HG02852 (cell line): ENCODE results near the gene INHBB.
"Not testable (repeated sequence)": the region's sequence is repeated elsewhere in the genome, so short reads cannot be mapped to it uniquely, and the experiment has no call there.

ENCODE experiments used
- ATAC-seq: cut with Tn5 transposase; IDR thresholded peaks from one replicate; pipeline ENCODE4 v1.9.1; 2021; ENCODE audit warnings: mild to moderate bottlenecking, moderate library complexity; ENCODE audit not compliant: unreplicated experiment

INHBB gene

DNA sequence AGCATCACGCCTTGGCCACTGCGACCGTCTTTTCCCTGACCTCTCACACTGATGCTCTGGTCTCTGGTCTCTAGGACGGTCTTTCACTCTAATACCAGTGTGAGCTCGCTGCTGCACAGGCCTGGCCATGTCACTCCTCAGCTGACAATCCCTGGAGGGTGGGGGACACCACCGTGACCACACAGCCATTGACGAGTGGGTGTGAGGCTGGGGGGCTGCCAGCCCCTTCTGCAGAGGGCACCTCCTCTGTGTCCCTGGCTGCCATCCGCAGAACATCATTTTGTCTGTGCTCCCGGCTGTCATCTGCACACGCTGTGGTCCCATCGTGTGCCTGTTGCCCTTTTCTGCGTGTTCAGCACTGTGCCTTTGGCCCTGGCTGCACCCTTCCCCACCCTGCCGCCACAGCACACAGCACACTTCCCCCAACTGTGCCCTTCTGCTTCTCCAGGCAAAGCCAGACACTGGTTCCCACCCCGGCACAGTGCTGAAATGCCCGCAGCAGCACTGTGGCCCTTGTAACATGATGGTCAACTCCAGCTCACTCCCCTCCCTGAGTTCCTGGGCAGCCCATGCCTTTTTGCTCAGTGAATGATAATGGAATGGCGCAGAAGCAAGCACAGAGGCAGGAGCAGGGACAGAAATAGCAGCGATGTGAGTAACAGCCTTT, 30.4 kb upstream of the INHBB start:
- ATAC-seq: no peak

DNA sequence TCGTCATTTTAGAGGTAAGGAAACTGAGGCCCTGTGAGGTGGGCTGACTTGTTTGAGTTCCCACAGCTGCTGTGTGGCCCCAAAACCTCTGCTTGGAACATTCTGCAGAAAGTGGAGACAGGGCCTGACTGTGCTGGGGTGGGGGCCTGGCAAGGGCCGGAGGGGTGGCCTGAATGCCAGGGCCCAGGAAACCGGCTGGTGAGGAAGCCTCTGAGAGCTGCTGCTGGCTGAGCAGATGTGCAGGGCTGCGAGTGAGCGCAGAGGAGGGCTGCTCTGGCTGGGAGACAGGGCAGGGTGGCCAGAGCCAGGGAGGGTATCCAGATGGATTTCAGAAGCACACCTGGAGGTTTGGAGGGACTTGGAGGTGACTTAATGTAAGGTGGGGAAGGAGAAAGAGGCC, 29.9 kb upstream of the INHBB start:
- no peak for ATAC-seq

DNA sequence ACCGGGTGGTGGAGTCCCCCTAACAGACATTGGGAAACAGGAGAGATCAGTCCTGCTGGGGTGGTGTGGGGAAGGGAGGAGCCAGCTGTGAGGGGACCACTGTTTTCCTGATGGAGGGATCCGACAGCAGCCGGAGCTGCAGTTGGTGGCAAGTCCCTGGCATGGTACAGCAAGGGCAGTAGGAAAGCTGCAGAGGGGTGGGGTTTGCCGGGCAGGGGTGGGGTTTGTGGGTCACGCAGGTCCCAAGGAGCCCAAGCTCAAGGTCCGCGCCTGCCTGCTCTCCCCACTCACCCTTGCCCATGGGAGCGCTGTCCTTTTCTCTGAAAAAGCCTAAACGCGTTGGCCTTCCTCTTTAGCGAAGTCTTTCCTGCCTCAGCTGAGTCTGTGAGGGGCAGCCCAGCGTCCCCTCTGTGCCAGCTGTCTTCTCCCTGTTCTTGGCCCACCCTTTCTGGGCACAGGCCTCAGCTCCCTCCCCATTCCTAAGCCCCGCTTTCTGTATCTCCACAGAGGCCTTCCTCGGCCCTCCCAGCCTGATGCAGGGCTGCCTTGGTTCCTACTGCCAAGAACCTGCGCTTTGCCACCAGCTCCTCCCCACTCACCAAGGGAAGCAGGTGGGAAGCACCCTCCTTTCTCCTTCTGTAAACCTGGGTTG, 29.3 kb upstream of the INHBB start:
- ATAC-seq: no peak

DNA sequence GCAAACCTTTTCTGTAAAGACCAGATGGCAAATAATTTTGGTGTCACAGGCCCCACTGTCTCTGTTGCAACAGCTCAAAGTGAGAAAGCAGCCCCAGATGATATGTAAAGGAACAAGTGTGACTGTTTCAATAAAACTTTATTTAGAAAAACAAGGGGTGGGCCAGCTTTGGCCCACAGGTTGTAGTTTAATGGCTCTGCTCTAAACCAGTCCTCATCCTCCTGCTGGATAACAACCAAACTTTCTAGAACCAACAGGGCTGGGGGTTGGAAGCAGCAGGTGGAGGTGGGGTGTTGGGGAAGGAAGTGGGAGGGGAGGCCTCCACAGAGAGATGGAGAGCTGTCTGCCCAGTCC, 28.8 kb upstream of the INHBB start:
- ATAC-seq: no peak

DNA sequence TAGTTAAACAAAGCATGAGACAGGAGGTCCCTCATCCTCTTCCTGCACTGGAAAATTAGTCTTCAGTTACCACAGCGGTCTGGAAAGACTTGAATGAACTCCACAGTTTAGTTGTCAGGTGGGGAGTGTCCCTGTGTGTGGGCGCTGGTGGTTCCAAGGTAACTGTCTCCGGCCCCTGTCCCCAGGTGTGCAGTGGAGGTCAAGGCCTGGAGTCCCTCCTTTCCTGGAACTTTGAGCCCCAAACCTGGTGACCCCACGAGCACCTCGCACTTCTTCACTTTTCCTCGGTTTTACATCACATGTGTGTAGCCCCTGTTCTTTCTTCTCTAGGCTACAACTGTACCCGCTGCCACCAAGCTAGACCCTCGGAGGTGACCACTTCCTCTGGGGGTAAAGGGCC, 28.0 kb upstream of the INHBB start:
- no peak for ATAC-seq

DNA sequence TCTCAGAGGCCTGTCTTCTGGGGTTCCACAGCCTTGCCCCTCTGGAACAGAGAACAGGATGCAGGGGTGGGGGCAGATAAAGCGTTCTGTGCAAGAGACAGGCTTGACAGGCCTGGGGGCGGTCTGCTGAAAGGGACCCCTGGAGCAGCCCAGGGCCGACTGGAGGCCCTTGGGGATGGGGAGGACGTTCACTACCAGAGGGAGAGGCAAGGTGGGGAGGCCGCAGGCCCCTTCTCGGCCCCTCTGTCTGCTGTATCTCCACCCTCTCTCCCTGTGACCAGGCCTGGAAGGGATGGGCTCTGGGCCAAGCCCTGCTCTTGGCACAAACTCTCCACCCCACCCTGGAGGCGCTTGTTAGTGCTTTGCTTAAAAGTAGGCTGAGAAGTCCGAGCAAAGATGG, 27.3 kb upstream of the INHBB start:
- no peak for ATAC-seq

DNA sequence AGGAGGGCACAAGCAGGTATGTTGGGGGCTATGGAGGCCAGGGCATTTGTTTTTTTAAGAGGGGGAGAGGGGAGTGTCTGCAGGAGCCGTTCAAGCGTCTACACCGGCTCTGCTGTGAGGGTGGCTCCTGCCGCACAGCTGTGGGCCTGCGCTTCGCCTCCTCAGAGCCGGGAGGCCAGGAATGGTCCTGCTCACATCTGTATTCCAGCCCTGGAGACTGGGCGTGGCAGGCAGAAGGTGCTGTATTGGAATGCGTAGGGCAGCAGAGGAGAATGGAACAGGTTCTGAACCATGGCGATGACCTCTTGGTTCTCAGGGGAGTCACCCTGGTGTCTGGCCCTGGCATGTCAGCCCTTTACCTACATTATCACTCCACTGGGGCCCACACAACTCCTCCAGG, 26.8 kb upstream of the INHBB start:
- ATAC-seq: no peak

DNA sequence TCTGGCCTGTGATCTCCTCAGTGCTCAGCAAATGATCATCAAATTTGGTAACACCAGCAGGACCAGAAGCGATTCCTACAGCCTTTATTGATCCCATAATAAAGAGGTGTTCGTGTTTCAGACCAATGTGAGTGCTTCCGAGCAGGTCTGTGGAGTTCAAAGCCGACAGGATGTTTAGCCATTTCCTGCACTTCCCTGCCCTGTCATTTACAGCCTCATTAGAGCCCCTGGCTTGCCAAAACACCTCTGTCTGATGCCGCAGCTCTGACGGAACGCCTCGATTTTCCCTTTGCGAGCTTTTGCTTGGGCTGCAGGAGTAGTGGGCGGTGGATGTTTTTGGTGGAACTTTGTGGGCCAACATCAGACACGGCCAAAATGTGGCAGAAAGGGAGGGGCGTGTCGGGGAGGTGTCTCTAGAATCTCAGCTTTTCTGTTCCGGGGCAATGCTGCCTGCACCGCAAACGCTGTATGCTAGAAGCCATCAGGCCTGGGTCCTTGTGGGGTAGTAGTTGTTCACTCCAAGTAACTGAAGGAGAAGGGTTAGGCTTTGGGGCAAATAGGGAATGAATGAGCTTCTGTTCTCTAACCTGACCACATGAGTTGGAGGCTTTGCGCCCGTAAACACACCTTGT, 26.1 kb upstream of the INHBB start:
- no peak for ATAC-seq

DNA sequence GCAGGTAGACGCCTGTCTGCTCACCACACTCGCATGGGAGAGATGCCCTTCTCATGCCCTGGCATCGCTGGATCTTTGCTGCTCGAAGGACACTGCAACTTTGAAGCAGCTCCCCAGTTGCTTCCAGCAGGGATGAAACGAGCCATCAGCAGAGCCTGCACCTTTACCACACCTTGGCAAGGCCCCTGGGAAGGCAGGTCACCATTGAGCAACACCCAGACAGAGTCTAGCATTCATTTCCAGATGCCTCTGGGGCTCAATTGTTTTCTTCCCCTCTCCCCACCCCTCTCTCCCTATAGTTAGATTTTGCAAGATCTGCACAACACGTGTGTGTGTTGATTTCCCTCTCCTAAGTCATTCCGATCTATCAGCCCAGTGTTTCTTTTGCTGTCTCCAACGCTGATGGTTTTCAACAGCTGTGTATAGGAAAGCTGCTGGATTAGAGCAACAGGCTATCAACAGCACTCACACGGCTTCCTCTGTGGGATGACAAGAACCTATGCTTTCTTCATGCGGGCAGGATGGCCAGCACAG, 25.6 kb upstream of the INHBB start:
- ATAC-seq: no peak

DNA sequence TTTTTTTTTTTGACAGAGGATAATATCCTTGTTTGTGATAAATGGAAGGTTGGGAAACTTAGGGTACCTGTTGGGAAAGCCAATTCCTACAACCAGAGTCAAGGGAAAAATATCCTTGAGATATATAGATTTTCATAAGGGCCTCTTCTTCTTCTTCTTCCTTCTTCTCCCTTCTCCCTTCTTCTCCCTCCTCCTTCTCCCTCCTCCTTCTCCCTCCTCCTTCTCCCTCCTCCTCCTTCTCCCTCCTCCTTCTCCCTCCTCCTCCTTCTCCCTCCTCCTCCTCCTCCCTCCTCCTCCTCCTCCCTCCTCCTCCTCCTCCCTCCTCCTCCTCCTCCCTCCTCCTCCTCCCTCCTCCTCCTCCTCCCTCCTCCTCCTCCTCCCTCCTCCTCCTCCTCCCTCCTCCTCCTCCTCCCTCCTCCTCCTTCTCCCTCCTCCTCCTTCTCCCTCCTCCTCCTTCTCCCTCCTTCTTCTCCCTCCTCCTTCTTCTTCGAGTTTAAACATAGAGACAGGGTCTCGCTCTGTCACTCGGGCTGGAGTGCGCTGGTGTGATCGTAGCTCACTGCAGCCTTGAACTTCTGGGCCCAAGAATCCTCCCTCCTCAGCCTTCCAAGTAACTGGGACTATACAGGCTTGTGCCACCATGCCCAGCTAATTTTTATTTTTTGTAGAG, 24.9 kb upstream of the INHBB start:
- not testable (repeated sequence) for ATAC-seq

DNA sequence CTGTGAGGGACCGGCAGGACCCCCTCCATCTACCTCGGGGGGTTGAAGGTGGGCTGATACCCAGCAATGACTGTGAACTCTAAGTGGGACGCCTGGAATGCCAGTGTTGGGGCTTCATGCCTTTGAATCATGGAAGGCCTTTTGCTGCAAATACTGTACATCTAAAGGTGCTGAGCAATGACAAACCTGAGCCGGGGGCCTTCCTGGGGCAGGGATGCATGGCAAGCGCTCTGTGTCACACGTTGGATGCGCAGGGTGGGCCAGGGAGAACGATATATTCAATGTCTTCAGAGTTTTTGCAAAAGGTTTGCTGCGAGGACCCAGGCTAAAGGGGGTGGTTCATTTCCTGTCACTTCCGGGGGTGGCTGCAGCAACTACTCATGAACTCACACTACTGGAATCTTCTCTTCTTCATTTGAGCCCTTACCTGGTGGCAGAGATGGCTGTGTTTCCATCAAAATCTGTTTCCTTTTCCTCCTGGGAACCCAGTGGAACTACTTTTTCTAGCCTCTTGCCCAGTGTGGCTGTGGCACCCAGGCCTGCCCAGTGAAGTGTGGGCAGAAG, 24.1 kb upstream of the INHBB start:
- no peak for ATAC-seq

DNA sequence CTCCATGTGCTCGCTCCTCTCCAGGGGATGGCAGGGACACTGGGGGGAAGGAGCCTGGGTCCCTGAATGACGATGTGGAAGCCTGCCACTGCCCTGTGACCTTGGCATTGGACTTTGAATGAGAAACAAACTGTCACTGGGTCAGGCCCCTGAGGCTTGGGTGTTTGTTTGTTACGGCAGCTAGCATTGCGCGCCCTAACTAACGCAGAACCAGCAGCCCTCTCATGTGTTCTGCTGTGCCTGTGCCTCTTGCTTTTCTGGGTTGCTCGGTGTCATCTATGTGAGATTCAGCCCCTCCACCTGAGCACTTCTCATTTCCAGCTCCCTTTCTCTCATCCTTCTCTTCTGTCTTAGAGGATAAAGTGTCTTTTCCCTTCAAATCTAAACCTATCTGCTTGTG, 23.6 kb upstream of the INHBB start:
- no peak for ATAC-seq

DNA sequence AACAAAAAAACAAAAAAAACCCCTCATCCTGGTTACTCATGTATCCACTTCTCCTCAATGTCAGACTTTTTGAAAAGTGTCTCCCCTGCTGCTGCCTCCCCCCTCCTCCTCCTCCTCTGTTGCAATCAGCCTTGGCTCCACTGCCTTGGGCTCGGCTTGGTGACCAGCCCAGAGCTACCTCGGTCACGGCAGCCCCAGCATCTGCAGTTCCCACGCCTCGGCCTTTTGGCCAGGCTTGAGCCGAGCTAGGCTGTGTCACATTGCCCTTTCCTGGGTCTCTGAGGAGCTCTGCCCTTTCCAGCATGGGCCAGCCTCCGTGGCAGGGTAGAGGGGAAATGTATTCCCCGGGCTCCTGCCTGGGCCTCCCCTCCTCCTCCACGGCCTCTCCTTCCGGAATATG, 22.7 kb upstream of the INHBB start:
- no peak for ATAC-seq

DNA sequence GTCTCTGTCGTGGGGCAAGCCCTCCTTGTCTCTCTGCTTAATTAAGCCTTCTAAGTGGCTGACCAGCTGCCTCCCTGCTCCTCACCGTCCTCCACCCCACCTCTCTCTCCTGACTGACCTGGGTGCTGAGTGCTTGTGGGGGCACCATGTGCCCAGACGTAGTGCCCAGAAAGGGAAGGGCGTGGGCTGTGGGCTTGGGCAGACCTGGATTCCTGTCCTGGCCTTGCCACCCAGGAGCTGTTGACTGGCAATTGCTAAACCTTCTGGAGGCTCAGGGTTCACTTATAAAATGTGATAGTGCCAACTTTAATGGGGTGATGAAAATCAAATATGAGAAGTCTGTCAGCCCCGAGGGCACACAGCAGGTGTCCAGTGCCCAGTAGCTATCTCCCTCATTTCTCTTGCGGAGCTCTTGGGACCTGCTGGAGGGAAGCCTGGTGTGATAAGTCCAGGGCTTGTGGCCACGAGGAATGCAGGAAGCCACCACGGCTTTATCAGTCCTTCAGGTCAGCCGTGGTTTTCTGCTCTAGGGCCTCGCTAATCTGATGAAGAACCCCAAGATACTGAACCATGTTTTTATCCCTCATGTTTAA, 22.0 kb upstream of the INHBB start:
- no peak for ATAC-seq

DNA sequence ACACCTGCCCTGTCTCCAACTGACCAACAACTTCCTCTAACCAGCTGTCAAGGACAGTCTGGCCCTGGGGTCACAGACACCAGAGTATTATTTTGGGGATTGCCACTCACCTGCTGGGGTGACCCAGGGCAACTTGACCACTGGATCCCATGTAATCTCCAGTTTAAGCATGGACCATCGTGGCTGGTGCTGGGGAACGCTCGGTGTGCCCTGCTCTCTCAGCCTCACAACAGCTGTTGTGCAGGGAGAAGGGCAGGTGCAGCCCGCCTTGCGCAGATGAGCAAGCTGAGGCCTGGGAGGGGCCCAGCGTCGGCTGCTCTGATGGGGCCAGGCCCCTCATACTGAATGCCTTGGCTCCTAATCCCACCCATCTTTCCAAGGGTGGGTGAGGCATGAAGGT, 21.0 kb upstream of the INHBB start:
- no peak for ATAC-seq

DNA sequence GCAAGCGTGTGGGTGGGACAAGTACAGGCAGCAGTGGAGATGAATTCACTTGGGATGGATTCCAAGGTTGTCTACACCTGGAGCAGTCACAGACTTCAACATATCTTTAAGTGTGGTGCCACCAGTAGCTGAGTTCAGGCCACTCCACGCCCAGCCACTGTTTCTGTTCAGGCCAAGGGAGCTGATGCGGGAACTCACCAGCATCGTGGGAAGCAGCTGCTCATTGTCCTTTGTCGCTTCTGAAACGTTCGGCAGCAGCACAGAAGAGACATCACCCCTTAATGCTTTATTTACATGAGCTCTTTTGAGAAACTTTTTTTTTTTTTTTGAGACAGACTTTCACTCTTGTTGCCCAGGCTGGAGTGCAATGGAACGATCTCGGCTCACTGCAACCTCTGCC, 19.9 kb upstream of the INHBB start:
- no peak for ATAC-seq

DNA sequence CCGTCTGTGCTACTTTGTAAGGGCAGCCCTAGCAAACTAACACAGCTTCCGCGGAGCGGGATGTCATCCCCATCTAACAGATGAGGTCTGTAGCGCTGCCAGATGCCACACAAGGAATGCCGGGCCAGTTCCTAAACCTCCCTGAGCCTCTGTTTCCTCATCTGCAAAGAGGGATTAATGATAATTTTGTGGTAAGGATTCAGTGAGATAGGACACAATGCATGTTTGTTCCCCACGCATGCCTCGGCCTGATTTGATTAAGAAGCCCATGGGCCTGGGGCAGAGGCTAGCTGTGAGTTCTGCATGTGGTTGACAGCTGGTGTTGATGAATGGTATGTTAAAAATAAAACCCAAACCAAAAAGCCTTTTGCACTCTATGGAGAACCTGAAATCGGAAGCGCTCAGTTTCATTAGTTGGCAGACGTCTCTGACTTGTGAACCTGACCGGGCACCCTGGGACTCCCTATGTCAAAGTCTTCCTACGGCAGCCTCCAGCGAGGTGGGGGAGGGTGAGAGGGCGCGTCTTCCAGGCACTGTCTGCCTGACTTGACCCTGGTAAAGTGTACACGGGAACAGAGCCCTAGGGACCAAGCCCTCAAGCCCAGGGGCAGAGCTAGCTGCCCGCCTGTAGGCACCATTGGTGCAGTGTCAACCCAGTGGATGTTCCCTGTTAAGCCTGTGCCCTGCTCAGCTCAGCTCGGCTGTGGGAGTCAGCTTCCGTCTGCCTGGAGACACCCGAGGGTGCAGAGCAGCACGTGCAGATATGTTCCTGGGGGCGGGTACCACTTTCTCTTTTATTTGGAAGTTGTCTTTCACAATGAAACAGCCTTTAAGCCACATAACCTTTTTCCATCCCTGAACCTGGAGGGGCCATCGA, 14.8 kb upstream of the INHBB start:
- ATAC-seq: no peak

DNA sequence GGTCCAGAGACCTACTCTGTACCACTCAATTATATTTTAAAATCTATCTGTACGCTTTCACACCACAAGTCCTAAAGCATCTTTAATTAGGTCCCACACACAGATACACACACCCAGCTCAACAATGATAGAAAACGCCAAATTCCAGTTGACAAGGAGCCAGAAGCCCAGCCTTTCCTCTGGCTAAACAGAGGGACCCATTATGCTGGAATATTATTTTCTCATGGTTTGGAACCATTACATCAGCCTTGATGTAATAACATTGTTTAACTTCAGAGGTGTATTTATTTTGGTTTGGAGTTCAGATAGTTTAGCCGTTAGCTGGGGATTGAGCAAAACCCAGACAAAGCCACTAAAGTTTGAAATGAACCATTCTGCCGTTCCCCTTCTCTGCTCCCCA, 14.0 kb upstream of the INHBB start:
- ATAC-seq: no peak

DNA sequence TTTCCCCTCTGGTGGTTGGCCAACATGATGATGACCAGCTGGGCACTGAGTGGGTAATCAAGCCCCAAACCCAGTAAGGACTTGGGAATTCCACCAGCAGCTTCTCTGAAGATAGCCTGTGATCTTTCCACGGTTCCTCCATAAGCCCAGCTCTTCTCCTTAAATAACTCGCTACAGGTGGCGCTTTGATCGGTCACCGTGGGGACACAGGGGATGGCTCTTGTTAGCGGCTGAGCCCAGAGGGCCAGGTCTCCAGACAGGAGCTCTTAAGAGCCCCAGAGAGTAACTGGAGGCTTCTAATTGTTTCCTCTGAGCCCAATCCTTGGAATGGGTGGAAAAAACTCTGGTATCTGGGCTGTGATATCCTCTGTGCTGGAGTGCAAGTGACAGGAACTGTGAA, 13.6 kb upstream of the INHBB start:
- no peak for ATAC-seq

DNA sequence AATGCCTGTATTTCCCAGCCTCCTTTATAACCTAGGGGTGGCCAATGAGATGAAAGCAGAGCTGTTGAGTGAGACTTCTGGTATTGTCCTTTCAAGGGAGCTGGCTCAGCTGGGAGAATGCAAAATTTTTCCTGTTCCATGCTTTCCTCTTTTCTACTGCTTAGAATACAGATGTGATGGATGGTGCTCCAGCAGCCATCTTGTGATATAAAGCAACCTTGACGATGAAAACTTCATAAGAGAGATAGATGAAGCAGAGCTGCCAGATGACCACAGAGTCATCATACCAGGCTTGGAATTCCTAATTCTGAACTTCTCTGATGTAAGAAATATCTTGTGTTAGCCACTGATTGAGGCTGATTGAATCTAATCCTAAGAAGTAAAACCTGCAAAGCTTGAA, 11.9 kb upstream of the INHBB start:
- no peak for ATAC-seq
